C4-2B (cell line): Measurements from ENCODE around the gene RIT2.

Experiments used
- H3K27ac ChIP-seq: fragments of 450-650 bp; 2 replicates; pipeline ENCODE4 v1.5.1; 2017
- ZFX ChIP-seq: fragments of 450-650 bp; IDR thresholded peaks from 2 replicates; pipeline ENCODE4 v1.6.1; 2017
- TF ChIP-seq, protein P1 (sequence below): fragments of 450-650 bp; conservative IDR thresholded peaks from 2 replicates; pipeline ENCODE4 v1.5.1; 2017; ENCODE audit warnings: mild to moderate bottlenecking

The RIT2 gene

GRCh38 chr18:43012951-43013350 lies 102.5 kb downstream of the RIT2 start:
- no peak overlapping the region for H3K27ac ChIP-seq
- TF ChIP-seq, protein P1, sequence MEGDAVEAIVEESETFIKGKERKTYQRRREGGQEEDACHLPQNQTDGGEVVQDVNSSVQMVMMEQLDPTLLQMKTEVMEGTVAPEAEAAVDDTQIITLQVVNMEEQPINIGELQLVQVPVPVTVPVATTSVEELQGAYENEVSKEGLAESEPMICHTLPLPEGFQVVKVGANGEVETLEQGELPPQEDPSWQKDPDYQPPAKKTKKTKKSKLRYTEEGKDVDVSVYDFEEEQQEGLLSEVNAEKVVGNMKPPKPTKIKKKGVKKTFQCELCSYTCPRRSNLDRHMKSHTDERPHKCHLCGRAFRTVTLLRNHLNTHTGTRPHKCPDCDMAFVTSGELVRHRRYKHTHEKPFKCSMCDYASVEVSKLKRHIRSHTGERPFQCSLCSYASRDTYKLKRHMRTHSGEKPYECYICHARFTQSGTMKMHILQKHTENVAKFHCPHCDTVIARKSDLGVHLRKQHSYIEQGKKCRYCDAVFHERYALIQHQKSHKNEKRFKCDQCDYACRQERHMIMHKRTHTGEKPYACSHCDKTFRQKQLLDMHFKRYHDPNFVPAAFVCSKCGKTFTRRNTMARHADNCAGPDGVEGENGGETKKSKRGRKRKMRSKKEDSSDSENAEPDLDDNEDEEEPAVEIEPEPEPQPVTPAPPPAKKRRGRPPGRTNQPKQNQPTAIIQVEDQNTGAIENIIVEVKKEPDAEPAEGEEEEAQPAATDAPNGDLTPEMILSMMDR, result no peak
- TF ChIP-seq ZFX, result no peak

- TF ChIP-seq, protein P1, result no peak
- TF ChIP-seq ZFX, result no peak
- no peak overlapping the region for H3K27ac ChIP-seq
Measured at GRCh38 chr18:43010611-43011010, 104.9 kb downstream of the RIT2 start.

DNA sequence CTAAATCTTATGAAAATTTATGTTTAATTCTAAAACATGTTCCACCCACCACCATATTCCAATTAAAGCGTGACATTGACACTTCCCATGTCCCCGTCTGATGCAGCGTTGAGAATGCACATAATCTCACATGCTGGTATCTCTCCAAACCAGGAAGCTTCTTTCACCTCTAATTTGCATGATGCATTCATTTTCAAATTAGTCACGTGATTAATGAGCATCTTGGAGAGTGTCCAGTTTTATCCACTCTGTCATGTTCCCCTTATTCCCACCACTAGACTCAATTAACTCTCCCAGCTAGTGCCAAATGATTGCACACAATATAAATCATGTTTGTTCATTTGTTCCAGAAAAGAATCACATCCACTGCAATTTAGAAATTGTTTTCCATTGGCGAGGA lies 105.8 kb downstream of the RIT2 start:
- no peak overlapping the region for H3K27ac ChIP-seq
- TF ChIP-seq ZFX, result no peak

DNA sequence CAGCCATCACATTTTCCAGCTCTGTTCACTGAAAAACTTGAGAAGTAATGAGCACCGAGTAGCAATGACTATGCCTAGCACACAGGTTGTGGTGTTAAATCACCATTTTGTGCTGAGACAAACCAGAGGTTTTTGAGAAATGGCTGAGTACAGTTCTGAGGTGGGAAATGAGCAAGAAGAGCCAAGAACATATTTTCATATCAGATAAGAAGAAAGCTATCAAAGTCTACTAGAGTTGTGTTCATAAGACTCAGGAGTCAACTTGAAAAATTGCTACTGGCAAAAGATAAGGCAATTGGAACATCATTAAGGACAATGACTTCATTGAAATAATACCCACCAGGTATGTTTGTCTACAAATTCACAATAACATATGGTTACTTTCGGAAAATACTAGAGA lies 108.1 kb downstream of the RIT2 start:
- no peak for TF ChIP-seq ZFX
- TF ChIP-seq, protein P1, result no peak
- no peak overlapping the region for H3K27ac ChIP-seq

- TF ChIP-seq ZFX, result no peak
- TF ChIP-seq, protein P1, result no peak
Measured at GRCh38 chr18:43004421-43004820, 111.1 kb downstream of the RIT2 start.

DNA sequence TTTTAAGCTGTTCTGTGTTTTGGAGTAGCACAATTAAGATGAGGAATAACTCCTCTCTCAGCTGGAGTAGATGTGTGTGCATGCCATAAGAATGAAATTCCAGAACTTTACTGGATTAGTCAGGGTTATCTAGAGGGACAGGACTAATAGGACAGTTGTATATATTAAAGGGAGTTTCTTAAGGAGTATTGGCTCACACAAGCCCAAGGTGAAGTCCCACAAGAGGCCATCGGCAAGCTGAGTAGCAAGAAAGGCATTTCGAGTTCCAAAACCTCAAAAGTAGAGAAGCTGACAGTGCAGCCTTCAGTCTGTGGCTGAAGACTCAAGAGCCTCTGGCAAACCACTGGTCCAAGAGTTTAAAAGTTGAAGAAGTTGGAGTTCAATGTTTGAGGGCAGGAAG lies 113.7 kb downstream of the RIT2 start:
- H3K27ac ChIP-seq, result no peak overlapping the region
- TF ChIP-seq, protein P1, result no peak
- no peak for TF ChIP-seq ZFX

More at GRCh38 chr18:43004421-43004820, 111.1 kb downstream of the RIT2 start:
- no peak overlapping the region for H3K27ac ChIP-seq

DNA sequence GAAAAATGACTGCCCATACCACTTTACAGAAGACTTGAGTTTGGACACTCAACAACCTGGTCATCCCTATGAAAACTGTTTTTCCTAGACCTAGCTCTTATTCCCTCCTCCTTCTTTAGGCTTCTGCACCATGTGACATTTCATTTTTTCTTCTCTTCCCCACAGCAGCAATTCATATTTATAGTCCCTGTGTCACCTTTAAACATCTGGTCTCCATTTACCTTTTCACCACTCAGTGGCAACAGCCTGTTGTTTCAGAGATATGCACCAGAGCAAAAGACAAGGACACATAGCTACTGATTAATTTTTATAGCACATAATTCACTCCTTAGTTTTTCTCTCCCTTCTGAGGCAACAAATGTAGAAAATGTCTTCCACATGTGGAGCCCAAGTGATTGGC lies 118.7 kb downstream of the RIT2 start:
- no peak overlapping the region for H3K27ac ChIP-seq
- TF ChIP-seq, protein P1, result no peak
- no peak for TF ChIP-seq ZFX

GRCh38 chr18:42980426-42980825 lies 135.1 kb downstream of the RIT2 start:
- H3K27ac ChIP-seq, result no peak overlapping the region
- TF ChIP-seq ZFX, result no peak
- TF ChIP-seq, protein P1, result no peak
